Ovary (tissue), 9 donors: ENCODE measurements around the gene GCKR. TPM values are rescaled to one million over a fixed set of nuclear protein-coding genes. Genes with fewer than 3 reads are reported as not detected.

ENCODE experiments used
- DNase-seq, 5 donors: peaks; one replicate each; pipeline ENCODE4 v3.0.0-alpha.2; 2019 to 2020
- H3K27ac ChIP-seq, 2 donors: fragments of 200-600 bp; one replicate each; pipeline versions ENCODE4 v1.5.1 to v1.8.0; 2019 to 2022
- H3K27me3 ChIP-seq: fragments of 200-600 bp; one replicate; pipeline ENCODE4 v1.8.0; 2022
- H3K36me3 ChIP-seq: fragments of 200-600 bp; sonication (generic); one replicate; pipeline ENCODE4 v1.5.1; 2019
- H3K4me1 ChIP-seq: one replicate; pipeline ENCODE4 v1.8.1; 2013; ENCODE audit warnings: mild to moderate bottlenecking, moderate library complexity; ENCODE audit not compliant: insufficient read depth
- H3K4me3 ChIP-seq: fragments of 200-600 bp; sonication (generic); one replicate; pipeline ENCODE4 v1.5.1; 2017
- H3K9me3 ChIP-seq, 2 donors: fragments of 200-600 bp in 1 of 2; sonication (generic) in 1 of 2; one replicate each; pipeline versions ENCODE4 v1.5.1 to v1.8.1; 2013 to 2019; ENCODE audit warnings: mild to moderate bottlenecking in 1 of 2, moderate library complexity in 1 of 2
- EP300 ChIP-seq: sonication (generic); formaldehyde crosslinking; IDR thresholded peaks from one replicate; pipeline ENCODE4 v1.6.1; 2017; ENCODE audit warnings: antibody characterized with exemption
- POLR2A ChIP-seq: fragments of 450-650 bp; IDR thresholded peaks from one replicate; pipeline ENCODE4 v1.6.1; 2017; ENCODE audit warnings: antibody characterized with exemption, mild to moderate bottlenecking, moderate library complexity
- WGBS, 3 donors: extraction: QIAGEN DNeasy Blood & Tissue Kit in 1 of 3; methylation state at CpG; one replicate each; pipeline versions ENCODE4 v1.1.5 to v1.1.7; 2013 to 2017; 5-methylcytosine and 5-hydroxymethylcytosine counted together
- intact Hi-C, 4 donors: fragments of 100-400 bp; cut with DNase I; formaldehyde crosslinking; loops; one replicate each; pipeline versions ENCODE4 v1.11.0 to v1.15.1; 2022 to 2023
- polyA plus RNA-seq, 2 donors: library from polyadenylated mRNA; stranded (reverse); fragments of 200-250 nt in 1 of 2; fragments of 350-450 nt in 1 of 2; fragmentation: Illumina TruSeq in 1 of 2; extraction: RNeasy Lipid Tissue Mini Kit (QIAGEN cat#74804) in 1 of 2; gene quantifications; one replicate each; pipeline ENCODE4 v1.2.3, GENCODE V29; 2013 to 2014
- total RNA-seq, 7 donors: library from RNA; depleted of rRNA in 2 of 7; stranded (reverse); fragments of >200 nt in 2 of 7; fragmentation: NEBNext Ultra II Directional in 3 of 7; extraction: Animal tissue kit (Norgen Biotek cat#: 25700) in 3 of 7; gene quantifications; one replicate each; pipeline versions ENCODE4 v1.1.0 to v1.2.4, GENCODE V29; 2016 to 2023
- TF ChIP-seq, protein P1 (sequence below), 3 donors: fragments of 450-650 bp in 2 of 3; fragments of 200-600 bp in 1 of 3; IDR thresholded peaks; one replicate each; pipeline versions ENCODE4 v1.5.1 to v1.8.0; 2016 to 2022; ENCODE audit warnings: antibody characterized with exemption in 3 of 3, mild to moderate bottlenecking in 1 of 3
- donor health status: DM: no; HTN: no; CAD: no; lungs with moderate emphysema.
- donor health status: DM: no; HTN: no; CAD: no.
- donor health status: Bipolar disorder and iron deficiency.
- donor health status: DM: yes; HTN: yes; CAD: no.
- donor health status: DM: no; HTN: no; CAD: no.
- donor health status: DM: yes; HTN: yes; CAD: no.

The GCKR gene
- total and polyA plus RNA-seq, 9 donors, result 1.3 to 14.5 (median 5.1) TPM

DNA sequence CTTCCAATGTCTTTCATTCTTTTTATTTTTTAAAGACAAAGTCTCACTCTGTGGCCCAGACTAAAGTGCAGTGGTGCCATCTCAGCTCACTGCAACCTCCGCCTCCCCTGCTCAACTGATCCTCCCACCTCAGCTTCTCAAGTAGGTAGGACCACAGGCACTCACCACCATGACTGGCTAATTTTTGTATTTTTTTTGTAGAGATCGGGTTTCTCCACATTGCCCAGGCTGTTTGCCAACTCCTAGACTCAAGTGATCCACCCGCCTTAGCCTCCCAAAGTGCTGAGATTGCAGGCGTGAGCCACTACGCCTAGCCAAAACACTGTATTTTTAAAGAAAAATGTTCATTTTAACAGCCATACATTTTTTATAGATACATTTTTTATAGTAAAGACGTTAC lies 12.7 kb downstream of the GCKR start:
- Histone ChIP-seq H3K9me3 (no peaks in the 10 kb centered on the region), H3K27me3 (no peaks in the 10 kb centered on the region), H3K36me3 (no peaks in the 10 kb centered on the region), H3K4me1 (no peaks in the 10 kb centered on the region), H3K27ac (no peak overlapping the region), H3K4me3 (no peak overlapping the region)
- intact Hi-C loops, result loop anchor here in 1 of 4 donors (10.0 kb wide), 1 partner anchor 65 kb away; no protein-coding TSS in a partner anchor
- DNase-seq, result no peak
- 33 to 45% (median 33%) methylated on average over 6 of the region's 6 CpGs for WGBS, 3 donors
- TF ChIP-seq EP300 (no peak), POLR2A (no peak)
- TF ChIP-seq, protein P1, sequence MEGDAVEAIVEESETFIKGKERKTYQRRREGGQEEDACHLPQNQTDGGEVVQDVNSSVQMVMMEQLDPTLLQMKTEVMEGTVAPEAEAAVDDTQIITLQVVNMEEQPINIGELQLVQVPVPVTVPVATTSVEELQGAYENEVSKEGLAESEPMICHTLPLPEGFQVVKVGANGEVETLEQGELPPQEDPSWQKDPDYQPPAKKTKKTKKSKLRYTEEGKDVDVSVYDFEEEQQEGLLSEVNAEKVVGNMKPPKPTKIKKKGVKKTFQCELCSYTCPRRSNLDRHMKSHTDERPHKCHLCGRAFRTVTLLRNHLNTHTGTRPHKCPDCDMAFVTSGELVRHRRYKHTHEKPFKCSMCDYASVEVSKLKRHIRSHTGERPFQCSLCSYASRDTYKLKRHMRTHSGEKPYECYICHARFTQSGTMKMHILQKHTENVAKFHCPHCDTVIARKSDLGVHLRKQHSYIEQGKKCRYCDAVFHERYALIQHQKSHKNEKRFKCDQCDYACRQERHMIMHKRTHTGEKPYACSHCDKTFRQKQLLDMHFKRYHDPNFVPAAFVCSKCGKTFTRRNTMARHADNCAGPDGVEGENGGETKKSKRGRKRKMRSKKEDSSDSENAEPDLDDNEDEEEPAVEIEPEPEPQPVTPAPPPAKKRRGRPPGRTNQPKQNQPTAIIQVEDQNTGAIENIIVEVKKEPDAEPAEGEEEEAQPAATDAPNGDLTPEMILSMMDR (IDR thresholded peaks at IDR 0.05), result no peak

DNA sequence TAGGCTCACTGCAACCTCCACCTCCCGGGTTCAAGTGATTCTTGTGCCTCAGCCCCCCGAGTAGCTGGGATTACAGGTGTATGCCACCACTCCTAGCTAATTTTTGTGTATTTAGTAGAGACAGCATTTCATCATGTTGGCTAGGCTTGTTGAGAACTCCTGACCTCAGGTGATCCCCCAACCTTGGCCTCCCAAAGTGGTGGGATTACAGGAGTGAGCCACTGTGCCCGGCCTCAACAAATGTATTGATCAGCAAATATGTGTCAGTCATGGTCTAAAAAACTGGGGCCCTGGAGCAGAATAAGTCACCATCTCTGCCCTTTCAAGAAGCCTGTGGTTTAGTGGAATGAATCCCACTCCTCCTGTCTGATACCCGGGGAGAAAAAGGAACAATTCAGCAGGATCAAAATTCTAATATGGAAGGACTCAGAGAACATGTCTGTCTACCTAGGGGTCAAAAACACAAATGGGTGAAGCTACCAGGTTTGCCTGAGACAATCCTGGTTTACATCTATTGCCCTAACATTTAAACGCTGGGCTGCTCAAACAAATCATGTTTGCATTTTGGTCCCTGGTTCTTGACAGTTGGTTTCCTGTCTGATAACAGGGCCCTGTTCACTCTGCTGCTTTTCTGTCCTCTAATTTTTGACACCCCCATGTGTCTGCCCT lies 21.6 kb downstream of the GCKR start:
- H3K36me3 ChIP-seq, result no peaks in the 10 kb centered on the region
- no peak for DNase-seq
- WGBS, 3 donors, result 74 to 82% (median 74%) methylated on average over 5 of the region's 5 CpGs
- TF ChIP-seq, protein P1 (IDR thresholded peaks at IDR 0.05), result no peak
- TF ChIP-seq POLR2A (no peak), EP300 (no peak)
- intact Hi-C loops, result no loop called here
- H3K9me3 ChIP-seq, result no peaks in the 10 kb centered on the region
- no peak overlapping the region for H3K27ac ChIP-seq
- no peak overlapping the region for H3K4me3 ChIP-seq
- no peaks in the 10 kb centered on the region for H3K27me3 ChIP-seq
- no peaks in the 10 kb centered on the region for H3K4me1 ChIP-seq

DNA sequence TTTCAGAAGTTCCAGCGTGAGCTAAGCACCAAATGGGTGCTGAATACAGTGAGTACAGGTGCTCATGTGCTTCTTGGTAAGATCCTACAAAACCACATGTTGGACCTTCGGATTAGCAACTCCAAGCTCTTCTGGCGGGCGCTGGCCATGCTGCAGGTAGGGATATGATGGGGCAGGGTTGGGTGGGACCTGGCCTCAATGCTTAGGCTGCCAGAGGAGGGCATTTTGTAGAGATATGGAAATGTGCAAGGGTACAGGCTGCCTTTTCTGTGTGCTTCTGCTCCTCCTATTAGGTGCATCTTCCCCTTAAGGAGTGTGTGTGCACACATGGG lies 22.1 kb downstream of the GCKR start:
- Histone ChIP-seq H3K4me1 (no peaks in the 10 kb centered on the region), H3K36me3 (no peaks in the 10 kb centered on the region), H3K27ac (no peak overlapping the region), H3K4me3 (no peak overlapping the region), H3K27me3 (no peaks in the 10 kb centered on the region), H3K9me3 (no peaks in the 10 kb centered on the region)
- intact Hi-C loops, result no loop called here
- no peak for DNase-seq
- WGBS, 3 donors, result 83 to 90% (median 87%) methylated on average over 4 of the region's 4 CpGs
- TF ChIP-seq POLR2A, result no peak
- TF ChIP-seq, protein P1 (IDR thresholded peaks at IDR 0.05), result no peak

DNA sequence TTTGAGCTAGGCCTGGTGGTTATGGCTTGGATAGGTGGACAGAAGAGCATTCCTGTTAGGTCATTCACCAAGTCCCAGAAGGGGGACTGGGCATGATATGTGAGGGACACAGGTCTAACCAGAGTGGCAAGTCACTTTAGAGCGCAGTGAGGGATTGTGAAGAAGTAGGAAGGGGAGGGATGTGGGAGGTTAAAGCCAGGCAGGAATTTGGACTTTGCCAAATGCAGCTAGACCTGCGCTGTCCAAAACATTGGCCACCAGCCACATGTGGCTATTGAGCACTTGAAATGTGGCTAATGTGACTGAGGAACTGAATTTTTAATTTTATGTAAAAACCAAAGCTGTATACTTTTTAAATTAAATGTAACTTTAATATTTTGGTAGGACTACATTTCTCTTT lies 23.7 kb downstream of the GCKR start:
- Histone ChIP-seq H3K36me3 (no peaks in the 10 kb centered on the region), H3K27me3 (no peaks in the 10 kb centered on the region), H3K9me3 (no peaks in the 10 kb centered on the region), H3K4me3 (no peak overlapping the region), H3K27ac (no peak overlapping the region), H3K4me1 (no peaks in the 10 kb centered on the region)
- DNase-seq, result no peak
- intact Hi-C loops, result no loop called here
- 88 to 95% (median 90%) methylated on average over 2 of the region's 2 CpGs for WGBS, 3 donors
- TF ChIP-seq EP300, result no peak
- TF ChIP-seq, protein P1 (IDR thresholded peaks at IDR 0.05), result no peak
